Urinary bladder (tissue), 4 donors: ENCODE data around the gene MPP2. TPM values are rescaled to one million over a fixed set of nuclear protein-coding genes. Genes with fewer than 3 reads are reported as not detected.
"Not testable (repeated sequence)": the region's sequence is repeated elsewhere in the genome, so short reads cannot be mapped to it uniquely, and the experiment has no call there.

Experiments used
- DNase-seq: peaks from one replicate; pipeline ENCODE4 v3.0.0-alpha.2; 2015; ENCODE audit errors: extremely low spot score
- H3K27ac ChIP-seq: one replicate; pipeline ENCODE4 v1.5.1; 2013; ENCODE audit warnings: low read depth, mild to moderate bottlenecking, moderate library complexity
- H3K36me3 ChIP-seq: one replicate; pipeline ENCODE4 v1.6.1; 2013; ENCODE audit warnings: mild to moderate bottlenecking, moderate library complexity; ENCODE audit not compliant: insufficient read depth
- H3K4me1 ChIP-seq: one replicate; pipeline ENCODE4 v1.6.1; 2013; ENCODE audit warnings: mild to moderate bottlenecking, moderate library complexity; ENCODE audit not compliant: insufficient read depth
- H3K4me3 ChIP-seq: one replicate; pipeline ENCODE4 v1.5.1; 2013; ENCODE audit warnings: low read depth, low read length
- WGBS: extraction: QIAGEN DNeasy Blood & Tissue Kit; methylation state at CpG from one replicate; pipeline ENCODE4 v1.1.7; 2013; 5-methylcytosine and 5-hydroxymethylcytosine counted together
- polyA plus RNA-seq: library from polyadenylated mRNA; stranded (reverse); fragments of 200-250 nt; gene quantifications from one replicate; pipeline ENCODE4 v1.2.3, GENCODE V29; 2013
- total RNA-seq: library from RNA; depleted of rRNA; stranded (reverse); fragments of >200 nt; gene quantifications from one replicate; pipeline ENCODE4 v1.2.3, GENCODE V29; 2014
- donor health status: healthy with polysubstance abuse.
- donor health status: healthy.

The MPP2 gene
- total and polyA plus RNA-seq, 2 donors, result 3.7 to 14.9 TPM

- WGBS, result 95% methylated on average over 3 of the region's 3 CpGs
- H3K36me3 ChIP-seq, H3K4me3 ChIP-seq, H3K4me1 ChIP-seq, H3K27ac ChIP-seq, DNase-seq: not testable (repeated sequence)
These were observed 32.1 kb upstream of the MPP2 start for GRCh38 chr17:43939452-43939851.

- Histone ChIP-seq H3K4me1 (no peaks in the 10 kb centered on the region), H3K4me3 (no peak overlapping the region), H3K36me3 (no peaks in the 10 kb centered on the region), H3K27ac (no peak overlapping the region)
- DNase-seq, result no peak
- 69% methylated on average over 6 of the region's 6 CpGs for WGBS
These were observed 31.5 kb upstream of the MPP2 start for GRCh38 chr17:43938838-43939182.

GRCh38 chr17:43936434-43936833 is 29.1 kb upstream of the MPP2 start:
- H3K4me1 ChIP-seq, result no peaks in the 10 kb centered on the region
- no peak overlapping the region for H3K4me3 ChIP-seq
- DNase-seq, result no peak
- WGBS, result 94% methylated on average over 3 of the region's 3 CpGs
- H3K27ac ChIP-seq, result no peak overlapping the region
- H3K36me3 ChIP-seq, result no peaks in the 10 kb centered on the region

- no peak for DNase-seq
- Histone ChIP-seq H3K27ac (no peak overlapping the region), H3K4me3 (no peak overlapping the region), H3K36me3 (no peaks in the 10 kb centered on the region), H3K4me1 (no peaks in the 10 kb centered on the region)
- 69% methylated on average over 6 of the region's 6 CpGs for WGBS
These were observed 28.6 kb upstream of the MPP2 start for GRCh38 chr17:43935926-43936261.

GRCh38 chr17:43935204-43935925 is 28.0 kb upstream of the MPP2 start:
- Histone ChIP-seq H3K4me3 (no peak overlapping the region), H3K27ac (no peak overlapping the region)

GRCh38 chr17:43932923-43933322 is 25.6 kb upstream of the MPP2 start:
- WGBS, result 95% methylated on average over 4 of the region's 4 CpGs
- H3K4me3 ChIP-seq, result no peak overlapping the region

More at GRCh38 chr17:43935204-43935925, 28.0 kb upstream of the MPP2 start:
- 71% methylated on average over 5 of the region's 5 CpGs for WGBS
- no peaks in the 10 kb centered on the region for H3K4me1 ChIP-seq
- DNase-seq, result no peak
- H3K36me3 ChIP-seq, result no peaks in the 10 kb centered on the region

GRCh38 chr17:43932357-43932756 is 25.0 kb upstream of the MPP2 start:
- no peak for DNase-seq
- WGBS, result 79% methylated on average over 10 of the region's 10 CpGs
- Histone ChIP-seq H3K4me1 (no peaks in the 10 kb centered on the region), H3K36me3 (no peaks in the 10 kb centered on the region), H3K4me3 (no peak overlapping the region), H3K27ac (no peak overlapping the region)

More at GRCh38 chr17:43932923-43933322, 25.6 kb upstream of the MPP2 start:
- Histone ChIP-seq H3K4me1 (no peaks in the 10 kb centered on the region), H3K36me3 (no peaks in the 10 kb centered on the region), H3K27ac (no peak overlapping the region)
- DNase-seq, result no peak

- DNase-seq, result no peak
- H3K36me3 ChIP-seq, result no peaks in the 10 kb centered on the region
- H3K4me1 ChIP-seq, result no peaks in the 10 kb centered on the region
- no peak overlapping the region for H3K27ac ChIP-seq
- H3K4me3 ChIP-seq, result no peak overlapping the region
- WGBS, result 79% methylated on average over 5 of the region's 5 CpGs
These were observed 23.8 kb upstream of the MPP2 start for GRCh38 chr17:43931062-43931571.

- Histone ChIP-seq H3K4me1 (no peaks in the 10 kb centered on the region), H3K27ac (no peak overlapping the region)
These were observed 21.3 kb upstream of the MPP2 start for GRCh38 chr17:43928609-43929008.

GRCh38 chr17:43927929-43928328 is 20.6 kb upstream of the MPP2 start:
- not testable (repeated sequence) for DNase-seq, H3K27ac ChIP-seq, H3K36me3 ChIP-seq, H3K4me3 ChIP-seq, H3K4me1 ChIP-seq
- 16% methylated on average over 5 of the region's 5 CpGs for WGBS

More at GRCh38 chr17:43928609-43929008, 21.3 kb upstream of the MPP2 start:
- no peaks in the 10 kb centered on the region for H3K36me3 ChIP-seq
- H3K4me3 ChIP-seq, result no peak overlapping the region
- WGBS, result 62% methylated on average over 1 of the region's 1 CpG
- DNase-seq, result no peak

GRCh38 chr17:43927060-43927864 is 19.9 kb upstream of the MPP2 start:
- DNase-seq, result no peak
- WGBS, result 3% methylated on average over 42 of the region's 42 CpGs
- Histone ChIP-seq H3K4me3 (no peak overlapping the region), H3K4me1 (no peaks in the 10 kb centered on the region), H3K27ac (no peak overlapping the region), H3K36me3 (no peaks in the 10 kb centered on the region)

- no peaks in the 10 kb centered on the region for H3K4me1 ChIP-seq
- no peak for DNase-seq
- H3K36me3 ChIP-seq, result no peaks in the 10 kb centered on the region
- H3K27ac ChIP-seq, result no peak overlapping the region
- H3K4me3 ChIP-seq, result no peak overlapping the region
- 62% methylated on average over 2 of the region's 2 CpGs for WGBS
These were observed 17.2 kb upstream of the MPP2 start for GRCh38 chr17:43924558-43924957.

- WGBS, result 55% methylated on average over 10 of the region's 10 CpGs
- Histone ChIP-seq H3K4me1 (no peaks in the 10 kb centered on the region), H3K27ac (no peak overlapping the region), H3K36me3 (no peaks in the 10 kb centered on the region), H3K4me3 (no peak overlapping the region)
- no peak for DNase-seq
These were observed 13.3 kb upstream of the MPP2 start for GRCh38 chr17:43920500-43921095.

GRCh38 chr17:43918026-43918389 is 10.7 kb upstream of the MPP2 start:
- 63% methylated on average over 13 of the region's 13 CpGs for whole genome bisulfite sequencing
- H3K27ac ChIP-seq, result no peak overlapping the region
- no peaks in the 10 kb centered on the region for H3K4me1 ChIP-seq
- no peak overlapping the region for H3K4me3 ChIP-seq
- no peaks in the 10 kb centered on the region for H3K36me3 ChIP-seq
- no peak for DNase-seq
